Kidney glomerular epithelial cell (primary cell): ENCODE measurements around the gene CATSPERD.

ENCODE experiments used
- DNase-seq: peaks from one replicate; lab custom pipeline; 2025; lab: John Stamatoyannopoulos, UW

Gene CATSPERD

GRCh38 chr19:5827342-5827890 is 107.0 kb downstream of the CATSPERD start:
- no peak for DNase-seq

GRCh38 chr19:5827891-5828660 is 107.6 kb downstream of the CATSPERD start:
- DNase-seq = peak; percentile 86
